ENCODE results near the gene UBE4A.
A peak's percentile ranks its signal among the peaks of the same experiment; 100 is the strongest.

The UBE4A gene

GRCh38 chr11:118439646-118440045, 80.2 kb downstream of the UBE4A start:
- no peak overlapping the region for H3K27ac Mint-ChIP-seq
- H3K4me1 Mint-ChIP-seq = peaks cover 73% of the 10 kb centered on the region
- H3K4me3 Mint-ChIP-seq = peak overlapping the region; percentile 86
- H3K36me3 Mint-ChIP-seq (ENCODE audit: low read depth) = no peaks in the 10 kb centered on the region
- H3K9me3 Mint-ChIP-seq = no peaks in the 10 kb centered on the region
- peaks cover 2% of the 10 kb centered on the region for H3K27me3 Mint-ChIP-seq (ENCODE audit: low read depth, poor library complexity)
- TF ChIP-seq CTCF (IDR thresholded peaks at IDR 0.05) = no peak
- no peak for DNase-seq

- no peaks in the 10 kb centered on the region for H3K9me3 Mint-ChIP-seq
- peaks cover 2% of the 10 kb centered on the region for H3K27me3 Mint-ChIP-seq (ENCODE audit: low read depth, poor library complexity)
- peak overlapping the region; percentile 53 for H3K27ac Mint-ChIP-seq
Measured at GRCh38 chr11:118441770-118442275, 82.4 kb downstream of the UBE4A start.

DNA sequence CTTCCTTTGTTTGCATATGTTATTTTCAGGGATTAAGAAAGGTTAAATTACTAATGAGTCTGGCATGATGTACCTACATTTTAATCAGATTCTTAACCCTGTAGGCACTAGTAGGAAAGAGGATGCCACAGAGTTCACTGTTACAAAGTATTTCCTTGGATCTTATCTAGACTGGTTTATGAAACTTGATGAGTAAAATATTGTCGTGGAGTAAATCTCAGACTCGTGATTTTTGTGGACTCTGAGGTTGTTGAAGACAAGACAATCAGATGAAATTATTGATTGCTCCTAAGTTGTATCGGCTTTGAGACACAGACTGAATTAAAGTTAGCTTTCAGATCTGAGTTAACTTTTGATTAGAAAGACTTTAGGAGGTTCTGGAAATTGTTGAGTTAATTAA, 82.9 kb downstream of the UBE4A start:
- TF ChIP-seq CTCF (IDR thresholded peaks at IDR 0.05) = no peak
- Mint-ChIP-seq H3K4me1 (peaks cover 67% of the 10 kb centered on the region), H3K36me3 (ENCODE audit: low read depth) (peaks cover 22% of the 10 kb centered on the region), H3K27ac (peak overlapping the region; percentile 53), H3K27me3 (ENCODE audit: low read depth, poor library complexity) (peaks cover 2% of the 10 kb centered on the region), H3K9me3 (no peaks in the 10 kb centered on the region), H3K4me3 (no peak overlapping the region)
- DNase-seq = no peak

More at GRCh38 chr11:118441770-118442275, 82.4 kb downstream of the UBE4A start:
- no peak for TF ChIP-seq CTCF (IDR thresholded peaks at IDR 0.05)
- no peak overlapping the region for H3K4me3 Mint-ChIP-seq
- H3K4me1 Mint-ChIP-seq = peaks cover 67% of the 10 kb centered on the region
- no peak for DNase-seq
- H3K36me3 Mint-ChIP-seq (ENCODE audit: low read depth) = peaks cover 17% of the 10 kb centered on the region

DNA sequence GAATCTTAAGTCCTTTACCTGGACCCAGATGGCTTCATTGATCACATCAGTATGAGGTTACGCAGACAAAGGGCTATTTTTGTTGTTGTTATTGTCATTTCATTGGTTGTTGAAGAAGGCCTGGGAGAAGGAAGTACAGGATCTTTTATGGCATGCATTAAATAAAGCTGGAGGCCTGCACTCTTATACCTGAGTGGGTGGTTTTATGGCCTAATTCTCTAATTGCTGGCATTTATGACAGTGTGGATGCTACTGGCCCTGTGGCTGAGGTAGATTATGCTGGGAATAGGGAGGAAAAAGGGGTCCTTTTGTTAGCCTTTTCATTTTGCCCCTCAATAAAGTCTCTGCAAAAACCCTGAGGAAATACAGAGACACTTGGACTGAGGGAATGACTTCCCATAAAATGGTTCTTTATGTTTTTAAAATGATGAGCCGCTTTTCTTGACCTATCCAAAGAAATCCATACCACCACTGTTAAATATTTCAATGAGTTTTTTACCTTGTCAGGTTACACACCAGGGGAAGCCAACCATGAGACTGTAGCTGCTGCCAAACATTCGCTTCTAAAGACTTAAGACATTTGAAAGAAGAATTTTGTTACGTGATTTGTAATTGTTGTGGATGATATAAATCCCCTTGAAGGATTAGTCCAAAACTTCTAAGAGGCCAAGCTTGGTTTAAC, 83.6 kb downstream of the UBE4A start:
- Mint-ChIP-seq H3K36me3 (ENCODE audit: low read depth) (peaks cover 29% of the 10 kb centered on the region), H3K27me3 (ENCODE audit: low read depth, poor library complexity) (peaks cover 2% of the 10 kb centered on the region), H3K9me3 (no peaks in the 10 kb centered on the region), H3K4me1 (peaks cover 62% of the 10 kb centered on the region), H3K4me3 (no peak overlapping the region), H3K27ac (peak overlapping the region; percentile 11)
- DNase-seq = no peak
- TF ChIP-seq CTCF (IDR thresholded peaks at IDR 0.05) = no peak

- Mint-ChIP-seq H3K9me3 (no peaks in the 10 kb centered on the region), H3K27me3 (ENCODE audit: low read depth, poor library complexity) (peaks cover 2% of the 10 kb centered on the region), H3K36me3 (ENCODE audit: low read depth) (peaks cover 29% of the 10 kb centered on the region), H3K4me1 (peaks cover 56% of the 10 kb centered on the region), H3K4me3 (no peak overlapping the region), H3K27ac (no peak overlapping the region)
- TF ChIP-seq CTCF (IDR thresholded peaks at IDR 0.05) = no peak
- no peak for DNase-seq
Measured at GRCh38 chr11:118443590-118444218, 84.3 kb downstream of the UBE4A start.
